Measurements from ENCODE around the gene LAMA5. TPM values are rescaled to one million over a fixed set of nuclear protein-coding genes. Genes with fewer than 3 reads are reported as not detected.

The LAMA5 gene
- total and polyA plus RNA-seq, 2 experiments from 2014 or later: 71.3 to 252 TPM

GRCh38 chr20:62391165-62392076 lies 24.3 kb upstream of the LAMA5 start:
- H3K36me3 ChIP-seq (replicated peaks; ENCODE audit: insufficient read depth, low read depth): peaks cover 7% of the 10 kb centered on the region
- TF ChIP-seq EZH2 (IDR thresholded peaks at IDR 0.05; ENCODE audit: borderline replicate concordance) (no peak), EZH2phosphoT487 (IDR thresholded peaks at IDR 0.05; ENCODE audit: low read depth, severe bottlenecking, unreplicated experiment) (no peak)
- TF ChIP-seq, protein P1, sequence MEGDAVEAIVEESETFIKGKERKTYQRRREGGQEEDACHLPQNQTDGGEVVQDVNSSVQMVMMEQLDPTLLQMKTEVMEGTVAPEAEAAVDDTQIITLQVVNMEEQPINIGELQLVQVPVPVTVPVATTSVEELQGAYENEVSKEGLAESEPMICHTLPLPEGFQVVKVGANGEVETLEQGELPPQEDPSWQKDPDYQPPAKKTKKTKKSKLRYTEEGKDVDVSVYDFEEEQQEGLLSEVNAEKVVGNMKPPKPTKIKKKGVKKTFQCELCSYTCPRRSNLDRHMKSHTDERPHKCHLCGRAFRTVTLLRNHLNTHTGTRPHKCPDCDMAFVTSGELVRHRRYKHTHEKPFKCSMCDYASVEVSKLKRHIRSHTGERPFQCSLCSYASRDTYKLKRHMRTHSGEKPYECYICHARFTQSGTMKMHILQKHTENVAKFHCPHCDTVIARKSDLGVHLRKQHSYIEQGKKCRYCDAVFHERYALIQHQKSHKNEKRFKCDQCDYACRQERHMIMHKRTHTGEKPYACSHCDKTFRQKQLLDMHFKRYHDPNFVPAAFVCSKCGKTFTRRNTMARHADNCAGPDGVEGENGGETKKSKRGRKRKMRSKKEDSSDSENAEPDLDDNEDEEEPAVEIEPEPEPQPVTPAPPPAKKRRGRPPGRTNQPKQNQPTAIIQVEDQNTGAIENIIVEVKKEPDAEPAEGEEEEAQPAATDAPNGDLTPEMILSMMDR (IDR thresholded peaks at IDR 0.05; ENCODE audit: poor library complexity): no peak
- 93% methylated on average over 37 of the region's 44 CpGs for WGBS (ENCODE audit: low lambda C conversion rate, missing lambda C conversion rate)

DNA sequence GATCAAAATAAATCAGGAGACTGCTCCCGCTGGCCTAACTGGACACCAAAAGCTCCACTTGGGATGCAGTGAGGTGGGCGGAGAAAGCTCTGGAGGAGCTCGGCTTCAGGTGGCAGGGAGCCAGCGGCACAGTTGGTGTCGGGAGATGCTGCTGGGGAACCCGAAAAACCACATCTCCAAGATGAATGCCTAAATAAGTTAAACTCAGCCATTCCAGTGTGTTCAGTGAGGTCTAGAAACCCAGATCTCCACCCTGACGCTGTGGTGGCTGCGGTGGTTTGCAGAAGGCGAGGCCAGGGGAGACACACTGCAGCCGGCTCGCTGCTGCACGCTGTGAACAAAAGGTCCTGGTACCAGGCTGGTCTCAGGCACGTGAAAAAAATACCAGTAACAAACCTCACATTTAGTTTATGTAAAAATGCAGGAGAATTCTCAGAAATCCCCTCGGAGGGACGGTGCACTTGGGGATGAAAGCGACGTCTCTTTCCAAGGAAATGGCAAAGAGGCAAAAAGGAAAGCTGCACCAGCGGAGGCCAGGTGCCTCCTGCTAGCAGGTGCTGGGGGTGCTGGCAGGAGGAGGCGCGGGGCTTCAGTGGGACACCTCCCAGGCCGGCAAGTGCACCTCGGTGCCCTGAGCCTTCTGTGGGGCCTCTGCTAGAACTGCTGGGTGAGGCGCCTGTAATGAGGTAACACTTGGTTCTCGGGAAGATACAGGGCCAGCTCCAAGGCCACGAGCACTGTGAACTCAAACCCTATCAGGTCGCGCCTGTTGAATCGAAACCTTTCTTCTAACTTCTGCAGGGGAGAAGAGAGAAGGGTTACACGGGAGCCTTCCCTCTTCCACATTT lies 23.4 kb upstream of the LAMA5 start:
- Histone ChIP-seq H3K9me2 (replicated peaks; ENCODE audit: insufficient read depth) (no peaks in the 10 kb centered on the region), H4K20me1 (ENCODE audit: insufficient read depth, poor library complexity, severe bottlenecking) (peaks cover 11% of the 10 kb centered on the region), H3K4me2 (no peak overlapping the region), H2AFZ (no peak overlapping the region), H3K36me3 (replicated peaks; ENCODE audit: insufficient read depth, low read depth) (peaks cover 7% of the 10 kb centered on the region), H3K79me2 (peaks cover 36% of the 10 kb centered on the region), H3K4me3 (no peak overlapping the region), H3K4me1 (ENCODE audit: insufficient read depth) (peaks cover 12% of the 10 kb centered on the region), H3K27ac (no peak overlapping the region), H3K9me3 (ENCODE audit: low read depth) (no peaks in the 10 kb centered on the region), H3K27me3 (no peaks in the 10 kb centered on the region)
- DNase-seq (ENCODE audit: low spot score): no peak
- TF ChIP-seq EZH2 (IDR thresholded peaks at IDR 0.05; ENCODE audit: borderline replicate concordance): no peak
- TF ChIP-seq, protein P1 (IDR thresholded peaks at IDR 0.05; ENCODE audit: poor library complexity): no peak
- no peak for TF ChIP-seq EZH2phosphoT487 (IDR thresholded peaks at IDR 0.05; ENCODE audit: low read depth, severe bottlenecking, unreplicated experiment)
- WGBS (ENCODE audit: low lambda C conversion rate, missing lambda C conversion rate): 93% methylated on average over 29 of the region's 29 CpGs

More at GRCh38 chr20:62391165-62392076, 24.3 kb upstream of the LAMA5 start:
- Histone ChIP-seq H3K4me1 (ENCODE audit: insufficient read depth) (peaks cover 11% of the 10 kb centered on the region), H3K79me2 (peaks cover 27% of the 10 kb centered on the region), H3K9me3 (ENCODE audit: low read depth) (no peaks in the 10 kb centered on the region), H3K4me2 (no peak overlapping the region), H4K20me1 (ENCODE audit: insufficient read depth, poor library complexity, severe bottlenecking) (peaks cover 11% of the 10 kb centered on the region), H3K9me2 (replicated peaks; ENCODE audit: insufficient read depth) (no peaks in the 10 kb centered on the region), H2AFZ (no peak overlapping the region), H3K27me3 (no peaks in the 10 kb centered on the region), H3K4me3 (no peak overlapping the region), H3K27ac (no peak overlapping the region)
- DNase-seq (ENCODE audit: low spot score): no peak

DNA sequence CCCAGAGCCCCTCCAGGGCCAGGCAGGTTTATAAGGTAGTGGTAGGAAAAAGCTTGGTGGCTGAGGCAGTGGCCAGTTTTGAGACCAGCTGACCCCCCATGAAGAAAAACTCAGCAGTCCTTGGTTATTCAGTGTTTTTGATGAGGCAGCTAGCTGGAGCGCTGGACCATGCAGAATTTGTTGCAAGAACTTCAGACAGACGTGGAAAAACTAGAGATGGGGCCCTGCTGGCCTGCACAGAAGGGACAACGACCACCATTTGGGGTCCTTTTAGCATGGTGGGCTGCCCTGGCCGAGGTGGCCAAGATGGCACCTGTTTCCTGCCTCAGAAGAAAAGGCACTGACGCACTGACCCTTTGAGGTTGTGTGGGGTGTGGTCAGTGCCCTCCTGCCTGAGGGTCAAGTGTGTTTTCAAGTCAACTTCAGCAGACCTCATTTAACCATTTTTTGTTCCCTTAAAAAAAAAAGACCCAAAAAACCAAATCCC lies 22.5 kb upstream of the LAMA5 start:
- 74% methylated on average over 5 of the region's 5 CpGs for WGBS (ENCODE audit: low lambda C conversion rate, missing lambda C conversion rate)
- TF ChIP-seq EZH2phosphoT487 (IDR thresholded peaks at IDR 0.05; ENCODE audit: low read depth, severe bottlenecking, unreplicated experiment) (no peak), EZH2 (IDR thresholded peaks at IDR 0.05; ENCODE audit: borderline replicate concordance) (no peak)
- TF ChIP-seq, protein P1 (IDR thresholded peaks at IDR 0.05; ENCODE audit: poor library complexity): no peak
- H3K9me3 ChIP-seq (ENCODE audit: low read depth): no peaks in the 10 kb centered on the region
- no peak overlapping the region for H3K4me3 ChIP-seq
- DNase-seq (ENCODE audit: low spot score): no peak
- no peaks in the 10 kb centered on the region for H3K27me3 ChIP-seq
- H4K20me1 ChIP-seq (ENCODE audit: insufficient read depth, poor library complexity, severe bottlenecking): peaks cover 11% of the 10 kb centered on the region
- no peak overlapping the region for H3K4me2 ChIP-seq
- peaks cover 15% of the 10 kb centered on the region for H3K4me1 ChIP-seq (ENCODE audit: insufficient read depth)
- peaks cover 7% of the 10 kb centered on the region for H3K36me3 ChIP-seq (replicated peaks; ENCODE audit: insufficient read depth, low read depth)
- H3K9me2 ChIP-seq (replicated peaks; ENCODE audit: insufficient read depth): no peaks in the 10 kb centered on the region
- peaks cover 43% of the 10 kb centered on the region for H3K79me2 ChIP-seq
- no peak overlapping the region for H3K27ac ChIP-seq
- H2AFZ ChIP-seq: no peak overlapping the region
